GM23248 (cell line): ENCODE results near the gene SERINC2. TPM values are rescaled to one million over a fixed set of nuclear protein-coding genes. Genes with fewer than 3 reads are reported as not detected.

Experiments used
- DNase-seq: peaks from one replicate; pipeline ENCODE4 v3.0.0-alpha.2; 2015
- H2AFZ ChIP-seq: fragments of 200-600 bp; sonication (generic); 2 replicates; pipeline ENCODE4 v1.6.1; 2016; ENCODE audit warnings: antibody characterized with exemption
- H3F3A ChIP-seq: fragments of 200-600 bp; sonication (generic); 2 replicates; pipeline ENCODE4 v1.6.1; 2016; ENCODE audit warnings: mild to moderate bottlenecking, antibody characterized with exemption, mixed run types; ENCODE audit not compliant: insufficient read depth
- H3K27ac ChIP-seq: fragments of 200-600 bp; sonication (generic); 2 replicates; pipeline ENCODE4 v1.5.1; 2016; ENCODE audit warnings: mild to moderate bottlenecking
- H3K27me3 ChIP-seq: fragments of 200-600 bp; sonication (generic); replicated peaks from 2 replicates; pipeline ENCODE4 v1.6.1; 2016; ENCODE audit warnings: mild to moderate bottlenecking; ENCODE audit not compliant: insufficient read depth
- H3K36me3 ChIP-seq: fragments of 200-600 bp; sonication (generic); 2 replicates; pipeline ENCODE4 v1.6.1; 2016; ENCODE audit warnings: low read depth, mild to moderate bottlenecking
- H3K4me1 ChIP-seq: fragments of 200-600 bp; sonication (generic); 2 replicates; pipeline ENCODE4 v1.6.1; 2016; ENCODE audit warnings: mild to moderate bottlenecking; ENCODE audit not compliant: insufficient read depth
- H3K4me2 ChIP-seq: fragments of 200-600 bp; sonication (generic); one replicate; pipeline ENCODE4 v1.6.1; 2016; ENCODE audit warnings: mild to moderate bottlenecking; ENCODE audit not compliant: unreplicated experiment
- H3K4me3 ChIP-seq: fragments of 200-600 bp; sonication (generic); 2 replicates; pipeline ENCODE4 v1.5.1; 2016; ENCODE audit warnings: mild to moderate bottlenecking
- H3K79me2 ChIP-seq: fragments of 200-600 bp; sonication (generic); 2 replicates; pipeline ENCODE4 v1.6.1; 2016; ENCODE audit warnings: mild to moderate bottlenecking; ENCODE audit not compliant: insufficient read depth
- H3K9ac ChIP-seq: fragments of 200-600 bp; sonication (generic); 2 replicates; pipeline ENCODE4 v1.6.1; 2016; ENCODE audit warnings: mild to moderate bottlenecking
- H3K9me2 ChIP-seq: fragments of 200-600 bp; sonication (generic); 2 replicates; pipeline ENCODE4 v1.6.1; 2016; ENCODE audit warnings: mixed run types, mild to moderate bottlenecking, moderate library complexity; ENCODE audit not compliant: insufficient read depth
- H3K9me3 ChIP-seq: fragments of 200-600 bp; sonication (generic); one replicate; pipeline ENCODE4 v1.6.1; 2017; ENCODE audit warnings: low read depth
- H4K20me1 ChIP-seq: fragments of 200-600 bp; sonication (generic); 2 replicates; pipeline ENCODE4 v1.6.0; 2016; ENCODE audit not compliant: insufficient read depth
- EZH2 ChIP-seq: fragments of 200-600 bp; sonication (generic); IDR thresholded peaks from 2 replicates; pipeline ENCODE4 v1.6.1; 2018; ENCODE audit warnings: antibody characterized with exemption, mild to moderate bottlenecking; ENCODE audit not compliant: insufficient read depth, poor library complexity, severe bottlenecking
- EZH2phosphoT487 ChIP-seq: fragments of 200-600 bp; sonication (generic); IDR thresholded peaks from 2 replicates; pipeline ENCODE4 v1.6.1; 2018; ENCODE audit warnings: antibody characterized with exemption, moderate library complexity, mild to moderate bottlenecking, low read depth; ENCODE audit not compliant: insufficient read depth
- WGBS, 2 experiments: methylation state at CpG; one replicate each; pipeline ENCODE4 v1.1.6; 2015 to 2017; ENCODE audit warnings: low lambda C conversion rate in 2 of 2, low coverage in 1 of 2; ENCODE audit errors: missing lambda C conversion rate in 2 of 2; 5-methylcytosine and 5-hydroxymethylcytosine counted together
- in situ Hi-C: fragments of 300-500 bp; cut with MboI; formaldehyde crosslinking; loops from 2 replicates; pipeline ENCODE4 v1.15.0; 2020
- polyA plus RNA-seq: library from polyadenylated mRNA; unstranded; fragments of >200 nt; fragmentation: Nextera tagmentation; extraction: Ambion mirVana; gene quantifications from 2 replicates; pipeline ENCODE4 v1.2.1, GENCODE V29; 2016
- total RNA-seq: library from RNA; depleted of rRNA; stranded (reverse); fragments of >200 nt; shearing (Covaris generic); gene quantifications from 2 replicates; pipeline ENCODE4 v1.2.3, GENCODE V29; 2014; rRNA removed

Gene SERINC2
- total RNA-seq (34.4 and 50.9 TPM in 2 replicates), polyA plus RNA-seq (96.0 and 99.6 TPM in 2 replicates)

- Histone ChIP-seq H3K36me3 (no peaks in the 10 kb centered on the region), H3F3A (peaks cover 4% of the 10 kb centered on the region; the same call in 1 of the 2 replicates), H3K9me3 (no peaks in the 10 kb centered on the region), H3K9me2 (no peaks in the 10 kb centered on the region), H3K27ac (no peak within 1 kb of the TSS), H3K9ac (peak within 1 kb of the TSS; percentile 81), H2AFZ (peak within 1 kb of the TSS; percentile 94), H4K20me1 (no peaks in the 10 kb centered on the region), H3K27me3 (no peaks in the 10 kb centered on the region), H3K4me1 (peaks cover 25% of the 10 kb centered on the region), H3K79me2 (0 out of 2 replicates have a peak, but pooled peaks cover 6% of the 10 kb centered on the region), H3K4me2 (peak within 1 kb of the TSS; percentile 84), H3K4me3 (peak within 1 kb of the TSS; percentile 88)
- TF ChIP-seq EZH2 (no peak), EZH2phosphoT487 (no peak)
- 4 to 12% methylated on average over 23 to 59 of the region's 63 CpGs for WGBS, 2 experiments
- in situ Hi-C loops, result no loop called here
- peak; percentile 54 for DNase-seq
Observed at GRCh38 chr1:31412732-31413404, at the start of gene SERINC2. Gene SERINC2, plus strand, starts transcription at chr1:31413213. Its CDS starts 53 bp downstream, at chr1:31413266.

- Histone ChIP-seq H3F3A (no peaks in the 10 kb centered on the region), H3K27ac (no peak overlapping the region), H3K79me2 (no peaks in the 10 kb centered on the region), H3K9ac (no peak overlapping the region), H4K20me1 (no peaks in the 10 kb centered on the region), H2AFZ (no peak overlapping the region), H3K27me3 (no peaks in the 10 kb centered on the region), H3K4me3 (no peak overlapping the region), H3K4me2 (no peak overlapping the region), H3K4me1 (no peaks in the 10 kb centered on the region), H3K9me3 (no peaks in the 10 kb centered on the region), H3K36me3 (peaks cover 22% of the 10 kb centered on the region; the same call in 1 of the 2 replicates), H3K9me2 (no peaks in the 10 kb centered on the region)
- TF ChIP-seq EZH2, result no peak
- TF ChIP-seq EZH2phosphoT487, result no peak
- DNase-seq, result no peak
- in situ Hi-C loops, result no loop called here
- WGBS, 2 experiments, result 97 to 100% methylated on average over 3 of the region's 3 CpGs
Observed at GRCh38 chr1:31364561-31365250, 48.3 kb upstream of the SERINC2 start.

- Histone ChIP-seq H3K4me3 (no peak overlapping the region), H3K27me3 (no peaks in the 10 kb centered on the region), H3K36me3 (peaks cover 22% of the 10 kb centered on the region; the same call in 1 of the 2 replicates), H3K9me3 (no peaks in the 10 kb centered on the region), H2AFZ (no peak overlapping the region), H4K20me1 (no peaks in the 10 kb centered on the region), H3K79me2 (no peaks in the 10 kb centered on the region), H3K4me2 (no peak overlapping the region), H3K27ac (no peak overlapping the region), H3K9me2 (no peaks in the 10 kb centered on the region), H3K9ac (no peak overlapping the region), H3K4me1 (no peaks in the 10 kb centered on the region), H3F3A (no peaks in the 10 kb centered on the region)
- TF ChIP-seq EZH2 (no peak), EZH2phosphoT487 (no peak)
- in situ Hi-C loops, result no loop called here
- no peak for DNase-seq
- WGBS, 2 experiments, result 78 to 81% methylated on average over 2 of the region's 2 CpGs
Observed at GRCh38 chr1:31366796-31367195, 46.2 kb upstream of the SERINC2 start.

GRCh38 chr1:31368611-31369107 lies 44.4 kb upstream of the SERINC2 start:
- no peak for TF ChIP-seq EZH2
- no peak for TF ChIP-seq EZH2phosphoT487
- WGBS, 2 experiments, result 100% methylated on average over 3 of the region's 3 CpGs

More at GRCh38 chr1:31368611-31369107, 44.4 kb upstream of the SERINC2 start:
- Histone ChIP-seq H3F3A (no peaks in the 10 kb centered on the region), H3K4me1 (peaks cover 9% of the 10 kb centered on the region), H3K27ac (no peak overlapping the region), H3K36me3 (peaks cover 12% of the 10 kb centered on the region; the same call in 1 of the 2 replicates), H3K79me2 (no peaks in the 10 kb centered on the region), H3K9ac (no peak overlapping the region), H3K4me3 (no peak overlapping the region), H2AFZ (no peak overlapping the region), H3K9me2 (no peaks in the 10 kb centered on the region), H4K20me1 (no peaks in the 10 kb centered on the region), H3K27me3 (no peaks in the 10 kb centered on the region), H3K4me2 (no peak overlapping the region), H3K9me3 (no peaks in the 10 kb centered on the region)
- in situ Hi-C loops, result no loop called here
- DNase-seq, result no peak
